ENCODE results near the gene GRIK3. TPM values are rescaled to one million over a fixed set of nuclear protein-coding genes. Genes with fewer than 3 reads are reported as not detected.

Gene GRIK3
- total RNA-seq, 1 experiment from 2014 or later = 5.5 TPM

- peaks cover 9% of the 10 kb centered on the region for H3K4me1 Mint-ChIP-seq
- TF ChIP-seq E2F5 (CRISPR knock-in tag; IDR thresholded peaks at IDR 0.05) (no peak), ATF6 (CRISPR knock-in tag; IDR thresholded peaks at IDR 0.05) (no peak), ZNF219 (CRISPR knock-in tag; IDR thresholded peaks at IDR 0.05; ENCODE audit: borderline replicate concordance) (no peak), ERG (CRISPR knock-in tag; IDR thresholded peaks at IDR 0.05) (no peak), FOXJ3 (CRISPR knock-in tag; IDR thresholded peaks at IDR 0.05; ENCODE audit: borderline replicate concordance) (no peak), PRDM15 (CRISPR knock-in tag; IDR thresholded peaks at IDR 0.05) (no peak), FOXP4 (CRISPR knock-in tag; IDR thresholded peaks at IDR 0.05) (no peak), SP1 (CRISPR knock-in tag; conservative IDR thresholded peaks at IDR 0.05) (no peak), ZBTB21 (CRISPR knock-in tag; IDR thresholded peaks at IDR 0.05; ENCODE audit: borderline replicate concordance) (no peak), ZNF263 (CRISPR knock-in tag; IDR thresholded peaks at IDR 0.05; ENCODE audit: low read depth) (no peak), ZBTB43 (CRISPR knock-in tag; IDR thresholded peaks at IDR 0.05) (no peak), MYBL2 (CRISPR knock-in tag; IDR thresholded peaks at IDR 0.05) (no peak), MXD4 (CRISPR knock-in tag; IDR thresholded peaks at IDR 0.05; ENCODE audit: borderline replicate concordance) (no peak), NR3C1 (CRISPR knock-in tag; conservative IDR thresholded peaks at IDR 0.05; ENCODE audit: low read depth) (no peak), ZMAT4 (CRISPR knock-in tag; IDR thresholded peaks at IDR 0.05) (no peak), IRF1 (CRISPR knock-in tag; IDR thresholded peaks at IDR 0.05) (no peak)
- POLR2A ChIA-PET = no interaction called here
- H3K36me3 Mint-ChIP-seq = no peaks in the 10 kb centered on the region
- H3K27ac Mint-ChIP-seq = no peak overlapping the region
- H3K4me3 Mint-ChIP-seq = no peak overlapping the region
- H3K9me3 Mint-ChIP-seq = no peaks in the 10 kb centered on the region
- CTCF ChIA-PET = no interaction called here
- H3K27me3 Mint-ChIP-seq (ENCODE audit: low read depth) = no peaks in the 10 kb centered on the region
- ATAC-seq (no peak), DNase-seq (ENCODE audit: low spot score) (no peak)
These were observed 68.8 kb downstream of the GRIK3 start for GRCh38 chr1:36965275-36966159.

Measured in WTC11 (cell line).